ENCODE measurements around the gene VCL. TPM values are rescaled to one million over a fixed set of nuclear protein-coding genes. Genes with fewer than 3 reads are reported as not detected.

Gene VCL
- total RNA-seq, 1 donor from 2014 or later: 107 TPM

DNA sequence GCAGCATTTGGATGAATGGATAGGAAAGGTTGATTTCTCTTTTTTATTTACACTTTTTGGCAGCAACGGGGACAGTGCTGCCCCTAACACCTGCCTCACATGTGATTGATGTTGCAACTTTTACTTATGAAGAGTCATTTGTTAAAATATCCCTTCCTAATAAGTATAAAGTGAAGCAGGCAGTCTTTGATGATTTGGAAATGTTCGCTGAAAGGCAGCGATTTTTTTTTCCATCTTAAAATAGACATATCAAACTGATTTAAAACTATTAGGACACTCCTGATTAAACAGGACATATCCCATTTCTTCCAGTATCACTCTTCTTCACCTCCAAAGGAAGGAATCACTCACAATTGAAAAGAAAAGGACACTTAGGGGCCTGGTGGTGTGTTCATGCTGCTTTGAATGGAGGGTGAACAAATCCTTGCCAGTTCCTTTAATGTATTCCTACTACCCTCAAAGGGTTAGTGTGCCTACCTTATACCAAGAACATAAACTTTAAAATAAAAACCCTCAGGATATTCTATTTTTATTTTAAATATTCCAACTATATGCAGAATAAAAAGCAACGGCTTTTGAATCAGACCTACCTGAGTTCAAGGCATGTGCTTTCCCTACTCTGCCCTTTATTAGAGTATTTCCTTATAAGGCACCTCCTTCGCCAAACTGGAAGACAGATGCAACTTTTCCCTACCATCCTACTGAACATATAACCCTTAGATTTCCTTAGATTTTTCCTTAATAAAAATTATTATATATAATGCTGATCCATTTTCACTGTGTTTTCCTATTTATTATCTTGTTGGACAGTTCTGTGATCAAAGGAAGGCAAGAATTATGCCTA lies 154.2 kb downstream of the VCL start:
- Mint-ChIP-seq H3K27ac (no peak overlapping the region), H3K4me3 (ENCODE audit: low read depth) (no peak overlapping the region), H3K9me3 (ENCODE audit: low read depth) (no peaks in the 10 kb centered on the region), H3K36me3 (ENCODE audit: insufficient read depth) (no peaks in the 10 kb centered on the region), H3K27me3 (no peaks in the 10 kb centered on the region), H3K4me1 (ENCODE audit: low read depth) (peaks cover 11% of the 10 kb centered on the region)
- TF ChIP-seq, protein P1, sequence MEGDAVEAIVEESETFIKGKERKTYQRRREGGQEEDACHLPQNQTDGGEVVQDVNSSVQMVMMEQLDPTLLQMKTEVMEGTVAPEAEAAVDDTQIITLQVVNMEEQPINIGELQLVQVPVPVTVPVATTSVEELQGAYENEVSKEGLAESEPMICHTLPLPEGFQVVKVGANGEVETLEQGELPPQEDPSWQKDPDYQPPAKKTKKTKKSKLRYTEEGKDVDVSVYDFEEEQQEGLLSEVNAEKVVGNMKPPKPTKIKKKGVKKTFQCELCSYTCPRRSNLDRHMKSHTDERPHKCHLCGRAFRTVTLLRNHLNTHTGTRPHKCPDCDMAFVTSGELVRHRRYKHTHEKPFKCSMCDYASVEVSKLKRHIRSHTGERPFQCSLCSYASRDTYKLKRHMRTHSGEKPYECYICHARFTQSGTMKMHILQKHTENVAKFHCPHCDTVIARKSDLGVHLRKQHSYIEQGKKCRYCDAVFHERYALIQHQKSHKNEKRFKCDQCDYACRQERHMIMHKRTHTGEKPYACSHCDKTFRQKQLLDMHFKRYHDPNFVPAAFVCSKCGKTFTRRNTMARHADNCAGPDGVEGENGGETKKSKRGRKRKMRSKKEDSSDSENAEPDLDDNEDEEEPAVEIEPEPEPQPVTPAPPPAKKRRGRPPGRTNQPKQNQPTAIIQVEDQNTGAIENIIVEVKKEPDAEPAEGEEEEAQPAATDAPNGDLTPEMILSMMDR (IDR thresholded peaks at IDR 0.05; ENCODE audit: unreplicated experiment): no peak
- no peak for DNase-seq (ENCODE audit: low spot score, unreplicated experiment)

DNA sequence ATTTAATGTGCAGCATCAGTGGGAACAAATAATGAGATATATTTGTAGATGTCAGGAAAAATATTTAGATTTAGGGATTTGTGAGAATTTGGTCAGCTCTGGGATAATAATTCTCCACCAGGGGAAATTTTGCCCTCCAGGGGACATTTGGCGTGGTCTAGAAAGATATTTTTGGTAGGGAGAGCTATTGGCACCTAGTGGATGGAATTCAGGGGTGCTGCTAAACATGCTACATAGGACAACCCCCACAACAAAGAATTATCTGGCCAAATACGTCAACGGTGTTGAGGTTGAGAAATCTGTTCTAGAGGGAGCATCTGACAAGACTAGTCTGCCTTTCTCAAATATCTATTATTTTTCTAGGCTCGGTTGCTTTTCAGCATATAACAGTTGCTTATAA lies 155.2 kb downstream of the VCL start:
- Mint-ChIP-seq H3K27ac (peak overlapping the region; percentile 35), H3K27me3 (no peaks in the 10 kb centered on the region), H3K4me3 (ENCODE audit: low read depth) (peak overlapping the region; percentile 32)

DNA sequence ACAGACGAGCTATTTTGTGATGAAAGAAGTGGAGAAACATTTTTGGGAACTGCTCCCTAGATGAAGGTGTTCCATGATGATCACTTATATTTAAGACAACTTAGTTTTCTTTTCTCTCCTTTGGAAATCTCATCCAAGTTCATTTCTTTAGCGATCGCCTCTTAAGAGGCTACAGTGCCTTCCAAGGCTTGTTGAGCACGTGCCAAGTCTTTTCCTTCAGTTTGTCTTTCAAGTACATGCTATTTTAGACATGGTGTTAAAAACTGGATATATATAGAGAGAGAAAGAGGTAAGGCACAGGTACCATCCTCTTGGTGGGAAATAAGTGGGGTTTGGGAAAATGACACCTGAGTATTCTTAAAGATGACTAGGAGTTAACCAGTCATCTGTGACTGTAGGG lies 155.8 kb downstream of the VCL start:
- Mint-ChIP-seq H3K9me3 (ENCODE audit: low read depth) (no peaks in the 10 kb centered on the region), H3K27me3 (no peaks in the 10 kb centered on the region), H3K4me1 (ENCODE audit: low read depth) (peaks cover 11% of the 10 kb centered on the region), H3K36me3 (ENCODE audit: insufficient read depth) (no peaks in the 10 kb centered on the region), H3K27ac (no peak overlapping the region), H3K4me3 (ENCODE audit: low read depth) (no peak overlapping the region)
- DNase-seq (ENCODE audit: low spot score, unreplicated experiment): no peak
- TF ChIP-seq, protein P1 (IDR thresholded peaks at IDR 0.05; ENCODE audit: unreplicated experiment): no peak

More for the DNA sequence above, 155.2 kb downstream of the VCL start:
- DNase-seq (ENCODE audit: low spot score, unreplicated experiment): no peak
- H3K36me3 Mint-ChIP-seq (ENCODE audit: insufficient read depth): no peaks in the 10 kb centered on the region
- TF ChIP-seq, protein P1 (IDR thresholded peaks at IDR 0.05; ENCODE audit: unreplicated experiment): peak; percentile 48
- H3K9me3 Mint-ChIP-seq (ENCODE audit: low read depth): no peaks in the 10 kb centered on the region
- H3K4me1 Mint-ChIP-seq (ENCODE audit: low read depth): peaks cover 11% of the 10 kb centered on the region

DNA sequence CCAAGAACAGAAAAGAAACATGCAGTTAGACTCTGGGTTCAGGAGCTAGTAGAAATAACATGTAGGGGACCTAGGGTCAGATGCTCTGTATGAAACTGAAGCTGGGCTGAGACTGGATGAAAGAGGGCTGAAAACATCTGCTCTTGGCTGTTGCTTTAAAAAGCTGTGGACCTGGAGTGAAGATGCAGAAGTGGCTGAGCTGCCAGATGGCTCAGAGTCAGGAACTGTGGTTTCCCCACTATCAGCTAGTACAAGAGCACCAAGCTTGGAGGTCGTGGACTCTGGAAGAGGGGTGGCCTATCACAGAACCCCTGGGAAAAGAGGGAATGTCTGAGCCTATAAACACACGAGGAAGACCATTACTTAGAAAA lies 159.0 kb downstream of the VCL start:
- Mint-ChIP-seq H3K36me3 (ENCODE audit: insufficient read depth) (no peaks in the 10 kb centered on the region), H3K27ac (no peak overlapping the region), H3K9me3 (ENCODE audit: low read depth) (no peaks in the 10 kb centered on the region), H3K4me3 (ENCODE audit: low read depth) (no peak overlapping the region), H3K27me3 (no peaks in the 10 kb centered on the region), H3K4me1 (ENCODE audit: low read depth) (peaks cover 9% of the 10 kb centered on the region)
- TF ChIP-seq, protein P1 (IDR thresholded peaks at IDR 0.05; ENCODE audit: unreplicated experiment): no peak
- no peak for DNase-seq (ENCODE audit: low spot score, unreplicated experiment)

DNA sequence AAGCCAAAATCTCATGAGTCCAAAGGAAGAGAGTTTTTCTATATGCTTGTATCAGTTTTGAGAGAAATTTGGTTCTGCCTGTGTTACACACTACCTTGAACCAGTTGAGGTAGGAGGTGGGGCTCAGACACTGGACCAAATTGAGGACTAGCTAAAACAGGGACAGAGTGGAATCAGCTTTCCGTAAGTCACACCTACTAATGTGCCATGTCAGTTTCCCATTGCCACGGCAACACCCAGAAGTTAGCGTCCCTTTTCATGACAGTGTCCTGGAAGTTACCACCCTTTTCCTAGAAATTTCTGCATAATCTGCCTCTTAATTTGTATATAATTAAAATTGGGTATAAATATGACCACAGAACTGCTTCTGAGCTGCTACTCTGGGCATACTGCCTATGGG lies 162.1 kb downstream of the VCL start:
- Mint-ChIP-seq H3K4me3 (ENCODE audit: low read depth) (no peak overlapping the region), H3K4me1 (ENCODE audit: low read depth) (peaks cover 8% of the 10 kb centered on the region), H3K9me3 (ENCODE audit: low read depth) (no peaks in the 10 kb centered on the region), H3K36me3 (ENCODE audit: insufficient read depth) (no peaks in the 10 kb centered on the region), H3K27me3 (no peaks in the 10 kb centered on the region), H3K27ac (no peak overlapping the region)
- TF ChIP-seq, protein P1 (IDR thresholded peaks at IDR 0.05; ENCODE audit: unreplicated experiment): no peak
- no peak for DNase-seq (ENCODE audit: low spot score, unreplicated experiment)
